Glomerular visceral epithelial cell (primary cell): ENCODE measurements around the gene TGFBI.

ENCODE experiments used
- DNase-seq: peaks from one replicate; pipeline ENCODE4 v3.0.0-alpha.2; 2016; ENCODE audit errors: extremely low spot score

The TGFBI gene

GRCh38 chr5:136025900-136026299 lies 2.9 kb upstream of the TGFBI start:
- no peak for DNase-seq

GRCh38 chr5:136026636-136027035 lies 2.2 kb upstream of the TGFBI start:
- DNase-seq: no peak

- DNase-seq: no peak
Measured at GRCh38 chr5:136027311-136027710, 1.5 kb upstream of the TGFBI start.

GRCh38 chr5:136028090-136028489 lies 698 bp upstream of the TGFBI start:
- no peak for DNase-seq

- DNase-seq: no peak
Measured at GRCh38 chr5:136030252-136030651, 1.5 kb downstream of the TGFBI start.

- DNase-seq: no peak
Measured at GRCh38 chr5:136030956-136031611, 2.3 kb downstream of the TGFBI start.

GRCh38 chr5:136031711-136032110 lies 2.9 kb downstream of the TGFBI start:
- no peak for DNase-seq

- DNase-seq: peak; percentile 72
Measured at GRCh38 chr5:136032564-136032963, 3.8 kb downstream of the TGFBI start.

- DNase-seq: no peak
Measured at GRCh38 chr5:136033234-136033633, 4.4 kb downstream of the TGFBI start.

GRCh38 chr5:136033848-136034247 lies 5.1 kb downstream of the TGFBI start:
- no peak for DNase-seq

GRCh38 chr5:136034492-136034891 lies 5.7 kb downstream of the TGFBI start:
- DNase-seq: no peak

- no peak for DNase-seq
Measured at GRCh38 chr5:136034984-136035383, 6.2 kb downstream of the TGFBI start.

GRCh38 chr5:136035837-136036236 lies 7.0 kb downstream of the TGFBI start:
- no peak for DNase-seq

GRCh38 chr5:136036293-136036911 lies 7.6 kb downstream of the TGFBI start:
- no peak for DNase-seq

- peak; percentile 85 for DNase-seq
Measured at GRCh38 chr5:136037001-136037705, 8.4 kb downstream of the TGFBI start.

GRCh38 chr5:136038635-136039034 lies 9.8 kb downstream of the TGFBI start:
- peak; percentile 47 for DNase-seq

GRCh38 chr5:136039202-136039601 lies 10.4 kb downstream of the TGFBI start:
- no peak for DNase-seq

- DNase-seq: peak; percentile 82
Measured at GRCh38 chr5:136040746-136041415, 12.1 kb downstream of the TGFBI start.

GRCh38 chr5:136042156-136042555 lies 13.4 kb downstream of the TGFBI start:
- no peak for DNase-seq

GRCh38 chr5:136042665-136043121 lies 13.9 kb downstream of the TGFBI start:
- peak; percentile 84 for DNase-seq

GRCh38 chr5:136043551-136043950 lies 14.8 kb downstream of the TGFBI start:
- DNase-seq: no peak

- no peak for DNase-seq
Measured at GRCh38 chr5:136043968-136044610, 15.3 kb downstream of the TGFBI start.
